H1 (cell line): ENCODE data around the gene ADCY1. TPM values are rescaled to one million over a fixed set of nuclear protein-coding genes. Genes with fewer than 3 reads are reported as not detected.

Source experiments
- CTCF ChIA-PET: fragments of 300-600 bp; sonication (Branson Sonifier 250); formaldehyde crosslinking; loops from one replicate; lab custom pipeline; 2021; ENCODE audit not compliant: partially characterized antibody; lab: Charles Lee
- POLR2A ChIA-PET: fragments of 300-600 bp; sonication (Branson Sonifier 250); formaldehyde crosslinking; loops from one replicate; lab custom pipeline; 2021; ENCODE audit warnings: inconsistent platforms; ENCODE audit not compliant: partially characterized antibody; lab: Charles Lee
- DNase-seq, 2 experiments: peaks; one replicate each; pipeline versions ENCODE4 v3.0.0 to v3.0.0-alpha.2; 2010 to 2022; ENCODE audit warnings: low spot score in 2 of 2, low read depth in 1 of 2, mixed read lengths in 1 of 2
- FAIRE-seq: peaks from 2 replicates; lab custom pipeline; 2011; peaks lifted over from hg19 to GRCh38; lab: Jason Lieb, UNC
- H2AFZ ChIP-seq: 2 replicates; pipeline ENCODE4 v1.8.1; 2012; ENCODE audit warnings: low read length, inconsistent platforms
- H2AK5ac ChIP-seq: 2 replicates; pipeline ENCODE4 v1.6.1; 2013; ENCODE audit warnings: low read depth, low read length
- H2BK120ac ChIP-seq: replicated peaks from 2 replicates; pipeline ENCODE3; 2013; ENCODE audit warnings: low read depth, low read length, inconsistent platforms
- H2BK12ac ChIP-seq: 2 replicates; pipeline ENCODE4 v1.6.1; 2013; ENCODE audit warnings: low read depth, low read length
- H2BK15ac ChIP-seq: 2 replicates; pipeline ENCODE4 v1.6.1; 2013; ENCODE audit warnings: low read length
- H2BK20ac ChIP-seq: 2 replicates; pipeline ENCODE4 v1.6.1; 2013; ENCODE audit warnings: low read length
- H2BK5ac ChIP-seq: 2 replicates; pipeline ENCODE4 v1.6.1; 2013; ENCODE audit warnings: low read depth, low read length
- H3K14ac ChIP-seq: 2 replicates; pipeline ENCODE4 v1.6.1; 2013; ENCODE audit warnings: inconsistent platforms; ENCODE audit not compliant: insufficient read length
- H3K18ac ChIP-seq: 2 replicates; pipeline ENCODE4 v1.6.1; 2013; ENCODE audit warnings: low read length; ENCODE audit errors: extremely low read depth
- H3K23ac ChIP-seq: 2 replicates; pipeline ENCODE4 v1.6.1; 2013; ENCODE audit warnings: inconsistent platforms; ENCODE audit not compliant: insufficient read length
- H3K23me2 ChIP-seq: 2 replicates; pipeline ENCODE4 v1.6.1; 2013; ENCODE audit warnings: low read depth, low read length
- H3K27ac ChIP-seq: 2 replicates; pipeline ENCODE4 v1.6.1; 2011; ENCODE audit warnings: low read depth, low read length, inconsistent platforms
- H3K27me3 ChIP-seq, 4 experiments: replicated peaks in 1 of 4; 1 replicate in 1 of 4; 2 replicates in 3 of 4; pipeline versions ENCODE4 v1.6.1 to v1.8.1; 2011 to 2013; ENCODE audit warnings: low read length in 3 of 4, mild to moderate bottlenecking in 3 of 4, inconsistent platforms in 2 of 4, mixed read lengths in 2 of 4, moderate library complexity in 1 of 4; ENCODE audit not compliant: control insufficient read depth in 3 of 4, insufficient read depth in 3 of 4; ENCODE audit errors: extremely low read depth in 1 of 4
- H3K36me3 ChIP-seq, 4 experiments: 2 replicates each; pipeline versions ENCODE4 v1.6.1 to v1.8.1; 2011 to 2013; ENCODE audit warnings: mild to moderate bottlenecking in 4 of 4, low read length in 3 of 4, moderate library complexity in 2 of 4, control low read depth in 1 of 4, inconsistent platforms in 1 of 4; ENCODE audit not compliant: insufficient read depth in 4 of 4, control insufficient read depth in 2 of 4
- H3K4ac ChIP-seq: replicated peaks from 2 replicates; pipeline ENCODE3; 2013; ENCODE audit warnings: low read length, low read depth, mixed read lengths, inconsistent platforms; ENCODE audit not compliant: insufficient read length
- H3K4me1 ChIP-seq, 4 experiments: replicated peaks in 1 of 4; 1 replicate in 1 of 4; 2 replicates in 3 of 4; pipeline versions ENCODE4 v1.6.1 to v1.8.1; 2011 to 2013; ENCODE audit warnings: low read length in 3 of 4, inconsistent platforms in 2 of 4, mixed read lengths in 1 of 4; ENCODE audit not compliant: insufficient read depth in 4 of 4, control insufficient read depth in 3 of 4
- H3K4me2 ChIP-seq, 2 experiments: 2 replicates each; pipeline versions ENCODE4 v1.6.1 to v1.8.1; 2011 to 2013; ENCODE audit warnings: low read depth in 2 of 2, low read length in 2 of 2, control low read depth in 1 of 2, inconsistent platforms in 1 of 2, mild to moderate bottlenecking in 1 of 2; ENCODE audit not compliant: insufficient read depth in 1 of 2
- H3K4me3 ChIP-seq, 4 experiments: fragments of 200-600, 300-600 bp in 1 of 4; sonication (generic), shearing (Covaris generic), sonication (Bioruptor Twin) in 1 of 4; 2 replicates each; pipeline versions ENCODE4 v1.5.1 to v1.8.1; 2011 to 2016; ENCODE audit warnings: low read length in 4 of 4, low read depth in 3 of 4, control low read depth in 2 of 4, inconsistent platforms in 2 of 4, mild to moderate bottlenecking in 2 of 4, mixed read lengths in 1 of 4, moderate library complexity in 1 of 4; ENCODE audit not compliant: insufficient read depth in 2 of 4; ENCODE audit errors: extremely low read depth in 1 of 4
- H3K56ac ChIP-seq: replicated peaks from 2 replicates; pipeline ENCODE3; 2013; ENCODE audit warnings: low read depth, mild to moderate bottlenecking, mixed read lengths, low read length, inconsistent platforms; ENCODE audit not compliant: insufficient read length
- H3K79me1 ChIP-seq: 2 replicates; pipeline ENCODE4 v1.6.1; 2013; ENCODE audit warnings: low read depth, low read length, control low read depth
- H3K79me2 ChIP-seq, 2 experiments: 2 replicates each; pipeline versions ENCODE4 v1.6.1 to v1.8.1; 2012 to 2013; ENCODE audit warnings: low read length in 2 of 2, mild to moderate bottlenecking in 2 of 2, inconsistent platforms in 1 of 2; ENCODE audit not compliant: insufficient read depth in 2 of 2, control insufficient read depth in 1 of 2
- H3K9ac ChIP-seq, 4 experiments: replicated peaks in 1 of 4; 1 replicate in 1 of 4; 2 replicates in 3 of 4; pipeline versions ENCODE4 v1.6.1 to v1.8.1; 2011 to 2013; ENCODE audit warnings: low read depth in 3 of 4, low read length in 3 of 4, control low read depth in 2 of 4, mild to moderate bottlenecking in 2 of 4, moderate library complexity in 2 of 4, inconsistent platforms in 1 of 4; ENCODE audit errors: extremely low read depth in 1 of 4
- H3K9me3 ChIP-seq, 2 experiments: 2 replicates each; pipeline versions ENCODE4 v1.6.1 to v1.8.1; 2012 to 2013; ENCODE audit warnings: mild to moderate bottlenecking in 2 of 2, moderate library complexity in 2 of 2, control low read depth in 1 of 2, inconsistent platforms in 1 of 2, low read depth in 1 of 2, low read length in 1 of 2, mixed read lengths in 1 of 2; ENCODE audit not compliant: insufficient read depth in 2 of 2
- H4K20me1 ChIP-seq, 2 experiments: replicated peaks in 1 of 2; 2 replicates each; pipeline versions ENCODE3 to v1.8.1; 2011 to 2013; ENCODE audit warnings: inconsistent platforms in 2 of 2, low read length in 2 of 2, mild to moderate bottlenecking in 1 of 2; ENCODE audit not compliant: insufficient read depth in 2 of 2, control insufficient read depth in 1 of 2
- H4K5ac ChIP-seq: 2 replicates; pipeline ENCODE4 v1.6.1; 2013; ENCODE audit warnings: low read length, low read depth, mixed read lengths, inconsistent platforms; ENCODE audit not compliant: insufficient read length
- H4K8ac ChIP-seq: 2 replicates; pipeline ENCODE4 v1.8.0; 2013; ENCODE audit warnings: mild to moderate bottlenecking, moderate library complexity, low read length, inconsistent platforms; ENCODE audit not compliant: insufficient read depth; ENCODE audit errors: extremely low read depth
- H4K91ac ChIP-seq: replicated peaks from 2 replicates; pipeline ENCODE3; 2013; ENCODE audit warnings: low read length, mixed read lengths, inconsistent platforms; ENCODE audit not compliant: insufficient read length
- CTCF ChIP-seq, 3 experiments: IDR thresholded peaks; 1 replicate in 2 of 3; 2 replicates in 1 of 3; pipeline versions ENCODE4 v1.5.1 to v1.6.1; 2011; ENCODE audit warnings: low read length in 3 of 3, mild to moderate bottlenecking in 3 of 3, inconsistent platforms in 2 of 3, low read depth in 1 of 3, moderate library complexity in 1 of 3; ENCODE audit not compliant: insufficient read depth in 1 of 3; ENCODE audit errors: control extremely low read depth in 1 of 3
- GABPA ChIP-seq: IDR thresholded peaks from 2 replicates; pipeline ENCODE4 v1.6.1; 2011; ENCODE audit warnings: mild to moderate bottlenecking, low read length, moderate library complexity, borderline replicate concordance; ENCODE audit not compliant: insufficient read depth
- MAX ChIP-seq: IDR thresholded peaks from 2 replicates; pipeline ENCODE4 v1.6.1; 2012; ENCODE audit warnings: inconsistent platforms
- NRF1 ChIP-seq: IDR thresholded peaks from 2 replicates; pipeline ENCODE4 v1.6.1; 2011; ENCODE audit warnings: mild to moderate bottlenecking, low read depth, low read length, improper control_type of control experiment
- POLR2AphosphoS5 ChIP-seq: IDR thresholded peaks from 2 replicates; pipeline ENCODE4 v1.6.1; 2011; ENCODE audit warnings: low read depth, low read length
- SP4 ChIP-seq: IDR thresholded peaks from 2 replicates; pipeline ENCODE4 v1.6.1; 2012; ENCODE audit warnings: low read length, inconsistent platforms
- ZNF274 ChIP-seq: IDR thresholded peaks from 2 replicates; pipeline ENCODE4 v1.7.0; 2012; ENCODE audit warnings: low read length, borderline replicate concordance; ENCODE audit errors: extremely low read depth
- WGBS, 2 experiments: shearing (Covaris generic) in 1 of 2; methylation state at CpG; one replicate each; pipeline versions ENCODE4 v1.1.6 to v1.1.7; 2013 to 2015; ENCODE audit warnings: low lambda C conversion rate in 2 of 2, mixed read lengths in 2 of 2, inconsistent platforms in 1 of 2, low coverage in 1 of 2, missing lambda C conversion rate in 1 of 2; ENCODE audit not compliant: insufficient replicate concordance in 2 of 2, insufficient coverage in 1 of 2, insufficient read length in 1 of 2; ENCODE audit errors: extremely low coverage in 1 of 2, missing lambda C conversion rate in 1 of 2; 5-methylcytosine and 5-hydroxymethylcytosine counted together
- polyA plus RNA-seq, 7 experiments: library from polyadenylated mRNA; depleted of rRNA in 3 of 7; stranded (reverse) in 5 of 7; unstranded in 2 of 7; fragments of >200 nt in 5 of 7; fragments of 200-250 nt in 2 of 7; gene quantifications; 1 replicate in 5 of 7; 2 replicates in 1 of 7; 4 replicates in 1 of 7; pipeline versions ENCODE4 v1.2.1 to v1.2.3, GENCODE V29; 2011 to 2013; ENCODE audit warnings: missing spikeins in 2 of 7, mixed read lengths in 2 of 7
- total RNA-seq: library from RNA; stranded (reverse); fragmentation: NEBNext Ultra II Directional; extraction: Animal tissue kit (Norgen Biotek cat#: 25700); gene quantifications from 2 replicates; pipeline ENCODE4 v1.2.1, GENCODE V29; 2021
- TF ChIP-seq, protein P1 (sequence below): IDR thresholded peaks from 2 replicates; pipeline ENCODE4 v1.6.1; 2012; ENCODE audit warnings: inconsistent platforms

The ADCY1 gene
- total and polyA plus RNA-seq, 2 of the 8 experiments (the other 6 are each of a cell fraction or from before 2014, with no cell fraction given) = 7.9 to 26.9 TPM

GRCh38 chr7:45661302-45661995, 87.3 kb downstream of the ADCY1 start:
- WGBS, 2 experiments = 92% methylated on average over 16 of the region's 16 CpGs; no CpG with 5 or more reads in 1 of the 2 experiments
- FAIRE-seq = no peak
- Histone ChIP-seq H3K4ac (no peak overlapping the region), H3K27me3 (no peaks in the 10 kb centered on the region), H2BK15ac (no peak overlapping the region), H3K4me2 (no peak overlapping the region), H3K14ac (no peak overlapping the region), H2AFZ (no peak overlapping the region), H3K9ac (no peak overlapping the region), H3K23ac (no peak overlapping the region), H4K5ac (no peak overlapping the region), H2BK120ac (no peak overlapping the region), H3K79me1 (no peaks in the 10 kb centered on the region; the same call in none of the 2 replicates), H2BK12ac (no peak overlapping the region), H3K9me3 (no peaks in the 10 kb centered on the region), H3K56ac (no peak overlapping the region), H3K4me3 (no peak overlapping the region), H3K79me2 (no peaks in the 10 kb centered on the region), H2BK5ac (no peak overlapping the region), H3K36me3 (no peaks in the 10 kb centered on the region), H4K91ac (no peak overlapping the region), H3K23me2 (no peaks in the 10 kb centered on the region), H3K18ac (no peak overlapping the region), H4K20me1 (peaks cover 3 to 6% of the 10 kb centered on the region in 2 experiments), H4K8ac (0 out of 2 replicates have a peak overlapping the region, but pooled peaks have one; percentile 46), H2BK20ac (no peak overlapping the region), H3K27ac (no peak overlapping the region), H3K4me1 (no peaks in the 10 kb centered on the region; a peak in 1 of 7 replicates), H2AK5ac (no peak overlapping the region)
- DNase-seq = peak in 1 of 2 experiments; percentile 23
- CTCF ChIA-PET = interaction anchor here (1.0 to 3.0 kb wide), 6 partner anchors 10 to 193 kb away, joined by 3 to 28 read pairs (median 8); no protein-coding TSS in a partner anchor
- POLR2A ChIA-PET = no interaction called here
- TF ChIP-seq GABPA (no peak), CTCF (IDR thresholded peaks at IDR 0.05; ENCODE audit: control extremely low read depth in 1 of 3, insufficient read depth in 1 of 3, low read depth in 1 of 3, low read length in 3 of 3) (no peak), NRF1 (no peak), POLR2AphosphoS5 (no peak), SP4 (no peak), ZNF274 (no peak), MAX (no peak)
- TF ChIP-seq, protein P1, sequence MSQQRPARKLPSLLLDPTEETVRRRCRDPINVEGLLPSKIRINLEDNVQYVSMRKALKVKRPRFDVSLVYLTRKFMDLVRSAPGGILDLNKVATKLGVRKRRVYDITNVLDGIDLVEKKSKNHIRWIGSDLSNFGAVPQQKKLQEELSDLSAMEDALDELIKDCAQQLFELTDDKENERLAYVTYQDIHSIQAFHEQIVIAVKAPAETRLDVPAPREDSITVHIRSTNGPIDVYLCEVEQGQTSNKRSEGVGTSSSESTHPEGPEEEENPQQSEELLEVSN = no peak
